ENCODE measurements around the gene HADH. TPM values are rescaled to one million over a fixed set of nuclear protein-coding genes. Genes with fewer than 3 reads are reported as not detected.

The HADH gene
- total and polyA plus RNA-seq, 2 experiments from 2014 or later, result 4.5 to 30.8 TPM

DNA sequence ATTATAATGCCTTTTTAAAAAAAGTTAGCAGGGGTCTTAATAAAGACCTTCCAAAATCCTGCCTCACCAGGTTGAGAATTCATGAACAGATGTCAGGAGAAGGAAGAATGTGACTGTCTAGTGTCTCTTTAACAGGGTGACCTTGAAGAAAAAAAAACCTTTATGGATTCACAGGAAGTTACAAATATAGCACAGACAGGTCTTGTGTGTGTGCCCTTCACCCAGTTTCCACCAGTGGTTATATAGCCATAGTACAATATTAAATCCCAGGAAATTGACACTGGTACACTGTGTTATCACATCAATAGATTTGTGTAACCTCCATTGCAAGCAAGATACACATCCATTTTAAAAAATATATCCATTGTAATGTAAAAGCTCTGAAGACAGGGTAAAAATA lies 43.7 kb downstream of the HADH start:
- no peak overlapping the region for H3K4me3 ChIP-seq
- H3K4me1 ChIP-seq (ENCODE audit: insufficient read depth), result no peaks in the 10 kb centered on the region
- H3K9me3 ChIP-seq (ENCODE audit: low read depth), result no peaks in the 10 kb centered on the region
- H3K27ac ChIP-seq, result no peak overlapping the region
- no peak for TF ChIP-seq EZH2phosphoT487 (IDR thresholded peaks at IDR 0.05; ENCODE audit: insufficient read depth, low read depth)
- H3K9ac ChIP-seq, result no peak overlapping the region
- H3K9me2 ChIP-seq (ENCODE audit: insufficient read depth), result no peaks in the 10 kb centered on the region
- no peak for DNase-seq
- H3F3A ChIP-seq (ENCODE audit: insufficient read depth), result no peaks in the 10 kb centered on the region
- no peaks in the 10 kb centered on the region for H4K20me1 ChIP-seq (ENCODE audit: insufficient read depth)
- no peaks in the 10 kb centered on the region for H3K79me2 ChIP-seq (ENCODE audit: insufficient read depth)
- 0 out of 2 replicates have a peak, but pooled peaks cover 5% of the 10 kb centered on the region for H3K36me3 ChIP-seq (ENCODE audit: low read depth)
- no peak overlapping the region for H3K4me2 ChIP-seq (ENCODE audit: unreplicated experiment)
- H2AFZ ChIP-seq, result no peak overlapping the region
- no peaks in the 10 kb centered on the region for H3K27me3 ChIP-seq (replicated peaks; ENCODE audit: insufficient read depth)
- in situ Hi-C loops (cut with MboI), result no loop called here

DNA sequence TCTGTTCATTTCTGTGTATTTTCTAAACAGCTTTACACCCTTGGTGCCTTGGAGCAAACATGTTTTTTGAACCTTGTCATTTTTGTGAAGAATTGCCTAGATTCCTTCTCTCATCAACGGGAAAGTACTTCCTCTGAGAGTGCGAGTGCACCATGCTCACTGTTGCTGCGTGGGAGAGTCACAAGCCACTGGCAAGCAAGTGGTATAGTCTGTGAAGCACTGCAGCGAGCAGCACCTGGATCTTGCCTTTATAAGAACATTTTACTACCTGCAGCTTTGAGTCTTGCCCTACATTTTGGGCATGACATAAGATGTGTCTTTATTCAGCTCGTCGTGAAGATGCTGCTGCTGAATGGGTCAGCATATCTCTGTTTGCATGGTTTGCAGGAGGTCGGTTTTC lies 44.9 kb downstream of the HADH start:
- no peak overlapping the region for H3K4me3 ChIP-seq
- no peak overlapping the region for H3K27ac ChIP-seq
- no peak overlapping the region for H2AFZ ChIP-seq
- H3K27me3 ChIP-seq (replicated peaks; ENCODE audit: insufficient read depth), result no peaks in the 10 kb centered on the region
- no peaks in the 10 kb centered on the region for H3K4me1 ChIP-seq (ENCODE audit: insufficient read depth)
- no peak overlapping the region for H3K9ac ChIP-seq
- no peaks in the 10 kb centered on the region for H3K9me2 ChIP-seq (ENCODE audit: insufficient read depth)
- no peak for DNase-seq
- no peaks in the 10 kb centered on the region for H4K20me1 ChIP-seq (ENCODE audit: insufficient read depth)
- no peaks in the 10 kb centered on the region for H3K79me2 ChIP-seq (ENCODE audit: insufficient read depth)
- H3K4me2 ChIP-seq (ENCODE audit: unreplicated experiment), result no peak overlapping the region
- H3K36me3 ChIP-seq (ENCODE audit: low read depth), result 0 out of 2 replicates have a peak, but pooled peaks cover 5% of the 10 kb centered on the region
- no peak for TF ChIP-seq EZH2phosphoT487 (IDR thresholded peaks at IDR 0.05; ENCODE audit: insufficient read depth, low read depth)
- TF ChIP-seq EZH2 (IDR thresholded peaks at IDR 0.05; ENCODE audit: insufficient read depth, poor library complexity, severe bottlenecking), result no peak
- in situ Hi-C loops (cut with MboI), result no loop called here
- no peaks in the 10 kb centered on the region for H3F3A ChIP-seq (ENCODE audit: insufficient read depth)
- WGBS, 2 experiments (ENCODE audit: low coverage in 1 of 2, low lambda C conversion rate in 2 of 2, missing lambda C conversion rate in 2 of 2), result 83 to 87% methylated on average over 7 of the region's 7 CpGs
- H3K9me3 ChIP-seq (ENCODE audit: low read depth), result no peaks in the 10 kb centered on the region

DNA sequence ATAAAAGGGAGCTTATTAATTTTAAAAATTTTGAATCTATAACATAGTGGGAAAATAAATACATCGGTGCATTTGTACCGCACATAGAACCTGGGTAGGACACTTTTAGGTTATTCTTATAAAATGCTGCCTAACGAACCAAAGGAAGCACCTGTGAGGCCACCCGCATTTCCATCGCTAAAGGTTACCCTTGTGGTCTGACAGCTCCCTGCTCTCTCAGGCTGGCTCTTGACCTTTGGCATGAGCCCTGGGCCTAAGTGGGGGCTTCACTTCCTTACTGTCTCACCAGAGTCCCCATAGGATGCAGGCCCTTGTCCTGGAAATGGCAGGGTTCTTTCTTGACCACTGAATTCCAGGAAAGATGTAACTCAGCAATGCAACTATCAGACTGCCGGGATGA lies 46.0 kb downstream of the HADH start:
- 92 to 95% methylated on average over 6 of the region's 6 CpGs for WGBS, 2 experiments (ENCODE audit: low coverage in 1 of 2, low lambda C conversion rate in 2 of 2, missing lambda C conversion rate in 2 of 2)
- H2AFZ ChIP-seq, result no peak overlapping the region
- no peak overlapping the region for H3K4me3 ChIP-seq
- 0 out of 2 replicates have a peak, but pooled peaks cover 5% of the 10 kb centered on the region for H3K36me3 ChIP-seq (ENCODE audit: low read depth)
- no peaks in the 10 kb centered on the region for H3K4me1 ChIP-seq (ENCODE audit: insufficient read depth)
- H3K9ac ChIP-seq, result no peak overlapping the region
- no peak for TF ChIP-seq EZH2phosphoT487 (IDR thresholded peaks at IDR 0.05; ENCODE audit: insufficient read depth, low read depth)
- no peak for TF ChIP-seq EZH2 (IDR thresholded peaks at IDR 0.05; ENCODE audit: insufficient read depth, poor library complexity, severe bottlenecking)
- no peaks in the 10 kb centered on the region for H3K9me2 ChIP-seq (ENCODE audit: insufficient read depth)
- DNase-seq, result no peak
- H3K79me2 ChIP-seq (ENCODE audit: insufficient read depth), result no peaks in the 10 kb centered on the region
- H3K27me3 ChIP-seq (replicated peaks; ENCODE audit: insufficient read depth), result no peaks in the 10 kb centered on the region
- in situ Hi-C loops (cut with MboI), result no loop called here
- H4K20me1 ChIP-seq (ENCODE audit: insufficient read depth), result no peaks in the 10 kb centered on the region
- H3K9me3 ChIP-seq (ENCODE audit: low read depth), result no peaks in the 10 kb centered on the region
- H3F3A ChIP-seq (ENCODE audit: insufficient read depth), result no peaks in the 10 kb centered on the region
- no peak overlapping the region for H3K27ac ChIP-seq
- no peak overlapping the region for H3K4me2 ChIP-seq (ENCODE audit: unreplicated experiment)

DNA sequence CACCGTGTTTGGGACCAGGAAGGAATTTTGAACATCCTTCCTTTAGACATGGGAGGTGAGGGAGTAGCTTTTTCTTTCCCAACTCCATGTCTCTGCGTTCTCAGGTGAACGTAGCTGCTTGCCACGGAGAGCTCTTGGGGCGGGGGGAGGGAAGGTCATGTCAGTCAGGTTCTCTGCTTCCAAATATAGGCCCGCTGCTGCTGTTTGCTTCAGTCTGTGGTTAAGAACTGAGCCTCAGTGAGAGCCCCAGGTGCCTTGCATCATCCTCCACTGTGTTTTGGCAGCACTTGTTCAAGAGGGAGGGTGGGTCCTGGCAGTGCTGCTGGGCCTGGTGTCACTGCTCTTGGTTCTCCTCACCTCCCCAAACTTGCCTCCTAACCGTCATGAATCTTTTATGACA lies 46.5 kb downstream of the HADH start:
- in situ Hi-C loops (cut with MboI), result no loop called here
- 94 to 95% methylated on average over 7 of the region's 7 CpGs for WGBS, 2 experiments (ENCODE audit: low coverage in 1 of 2, low lambda C conversion rate in 2 of 2, missing lambda C conversion rate in 2 of 2)
- no peak overlapping the region for H3K9ac ChIP-seq

DNA sequence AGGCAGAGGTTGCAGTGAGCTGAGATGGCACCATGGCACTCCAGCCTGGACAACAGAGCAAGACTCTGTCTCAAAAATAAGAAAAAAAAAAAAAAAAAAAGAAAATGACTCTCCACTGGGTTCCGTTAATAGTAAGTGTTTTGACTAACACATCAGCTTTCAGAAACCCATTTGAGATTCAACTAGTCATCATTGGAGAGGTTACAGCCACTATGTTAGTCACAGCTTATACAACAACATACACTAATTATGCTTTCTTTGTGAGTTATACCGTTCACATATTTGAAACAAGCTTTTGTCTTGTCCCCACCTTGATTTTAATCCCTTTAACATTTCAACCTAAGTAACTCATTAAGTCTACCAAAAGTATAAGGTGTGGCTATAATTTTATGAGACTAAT lies 48.2 kb downstream of the HADH start:
- in situ Hi-C loops (cut with MboI), result no loop called here
- Histone ChIP-seq H3K9ac (no peak overlapping the region), H3F3A (ENCODE audit: insufficient read depth) (no peaks in the 10 kb centered on the region), H3K36me3 (ENCODE audit: low read depth) (no peaks in the 10 kb centered on the region), H2AFZ (no peak overlapping the region), H3K9me3 (ENCODE audit: low read depth) (no peaks in the 10 kb centered on the region), H3K9me2 (ENCODE audit: insufficient read depth) (no peaks in the 10 kb centered on the region), H3K27ac (no peak overlapping the region), H4K20me1 (ENCODE audit: insufficient read depth) (no peaks in the 10 kb centered on the region), H3K4me1 (ENCODE audit: insufficient read depth) (no peaks in the 10 kb centered on the region), H3K4me2 (ENCODE audit: unreplicated experiment) (no peak overlapping the region), H3K27me3 (replicated peaks; ENCODE audit: insufficient read depth) (no peaks in the 10 kb centered on the region), H3K4me3 (no peak overlapping the region), H3K79me2 (ENCODE audit: insufficient read depth) (no peaks in the 10 kb centered on the region)
- WGBS, 2 experiments (ENCODE audit: low coverage in 1 of 2, low lambda C conversion rate in 2 of 2, missing lambda C conversion rate in 2 of 2), result 74 to 80% methylated on average over 2 of the region's 2 CpGs
- TF ChIP-seq EZH2 (IDR thresholded peaks at IDR 0.05; ENCODE audit: insufficient read depth, poor library complexity, severe bottlenecking), result no peak
- no peak for TF ChIP-seq EZH2phosphoT487 (IDR thresholded peaks at IDR 0.05; ENCODE audit: insufficient read depth, low read depth)
- DNase-seq, result peak; percentile 23

More for the DNA sequence above, 46.5 kb downstream of the HADH start:
- Histone ChIP-seq H3K27ac (no peak overlapping the region), H3K9me2 (ENCODE audit: insufficient read depth) (no peaks in the 10 kb centered on the region), H3K9me3 (ENCODE audit: low read depth) (no peaks in the 10 kb centered on the region), H3K36me3 (ENCODE audit: low read depth) (0 out of 2 replicates have a peak, but pooled peaks cover 5% of the 10 kb centered on the region), H3F3A (ENCODE audit: insufficient read depth) (no peaks in the 10 kb centered on the region), H4K20me1 (ENCODE audit: insufficient read depth) (no peaks in the 10 kb centered on the region), H3K79me2 (ENCODE audit: insufficient read depth) (no peaks in the 10 kb centered on the region), H3K4me1 (ENCODE audit: insufficient read depth) (no peaks in the 10 kb centered on the region), H3K4me2 (ENCODE audit: unreplicated experiment) (no peak overlapping the region), H2AFZ (no peak overlapping the region), H3K27me3 (replicated peaks; ENCODE audit: insufficient read depth) (no peaks in the 10 kb centered on the region), H3K4me3 (no peak overlapping the region)
- no peak for TF ChIP-seq EZH2phosphoT487 (IDR thresholded peaks at IDR 0.05; ENCODE audit: insufficient read depth, low read depth)
- TF ChIP-seq EZH2 (IDR thresholded peaks at IDR 0.05; ENCODE audit: insufficient read depth, poor library complexity, severe bottlenecking), result no peak
- DNase-seq, result no peak
